ENCODE results near the gene FRZB. TPM values are rescaled to one million over a fixed set of nuclear protein-coding genes. Genes with fewer than 3 reads are reported as not detected.

Gene FRZB
- total RNA-seq, 1 experiment from 2014 or later, result 0.08 TPM

DNA sequence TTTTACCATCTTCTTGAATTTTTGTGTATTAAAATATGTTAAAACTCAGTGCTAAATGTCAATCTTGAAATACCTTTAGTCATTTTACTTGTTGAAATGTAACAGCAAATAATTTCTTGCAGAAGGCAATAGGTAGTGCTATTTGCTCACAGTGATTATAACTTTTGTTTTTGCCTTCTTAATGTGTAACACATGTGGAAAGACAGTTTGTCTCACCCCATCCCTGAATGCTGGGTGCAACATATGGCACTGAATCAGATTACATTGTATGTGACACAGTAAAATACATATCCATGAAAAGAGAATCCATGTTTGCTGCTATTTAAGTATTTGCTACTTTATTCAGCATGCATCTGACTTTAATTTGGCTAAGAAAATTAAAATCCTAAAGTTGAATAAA is 35.3 kb downstream of the FRZB start:
- CTCF ChIA-PET, result no interaction called here
- BruUV-seq (replicated peaks), result no TSS peak
- no peak for ATAC-seq

DNA sequence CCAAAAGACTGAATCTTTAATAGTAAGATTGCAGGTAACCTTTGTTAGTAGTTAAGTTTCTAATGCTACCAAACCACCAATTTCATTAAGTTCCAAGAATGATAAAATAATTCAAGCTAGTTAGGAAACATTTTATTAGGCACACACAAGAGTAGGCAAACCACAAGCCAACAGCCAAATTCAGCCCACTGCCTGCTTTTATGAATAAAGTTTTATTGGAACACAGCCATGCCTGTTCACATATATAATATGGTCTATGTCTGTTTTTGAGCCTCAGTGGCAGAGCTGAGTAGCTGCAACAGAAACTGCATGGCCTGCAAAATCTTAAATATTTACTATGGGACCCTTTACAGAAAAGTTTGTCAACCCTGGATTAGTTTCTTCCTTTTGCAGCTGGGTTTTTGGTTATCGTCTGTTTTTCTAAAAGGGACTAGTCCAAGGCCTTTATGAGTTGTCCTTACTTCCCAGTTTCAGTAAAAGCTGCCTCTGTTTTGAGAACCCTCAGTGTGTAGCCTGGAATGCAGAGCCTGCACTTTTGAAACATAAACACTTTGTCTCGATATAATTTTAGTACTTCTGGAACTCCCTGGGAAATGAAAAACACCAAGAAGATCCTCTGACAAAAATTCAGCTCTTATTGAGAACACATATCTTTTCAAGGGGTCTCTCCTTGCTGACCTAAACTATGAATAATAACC is 39.1 kb downstream of the FRZB start:
- Histone ChIP-seq H3K27ac (ENCODE audit: low read length) (no peak overlapping the region), H3K27me3 (ENCODE audit: control insufficient read depth, insufficient read depth, low read length) (peaks cover 4% of the 10 kb centered on the region), H3K4me1 (ENCODE audit: control insufficient read depth, insufficient read depth, low read length) (no peaks in the 10 kb centered on the region), H3K4me3 (ENCODE audit: low read depth in 2 of 2, low read length in 2 of 2) (no peak overlapping the region), H3K9me3 (ENCODE audit: control insufficient read depth, insufficient read depth, low read depth, low read length) (no peaks in the 10 kb centered on the region), H3K36me3 (ENCODE audit: control insufficient read depth, insufficient read depth, low read length) (no peaks in the 10 kb centered on the region)
- intact Hi-C loops (cut with micrococcal nuclease; ENCODE audit: unreplicated experiment), result no loop called here
- ChIA-PET POLR2A (no interaction called here), CTCF (no interaction called here)
- TF ChIP-seq, protein P1, sequence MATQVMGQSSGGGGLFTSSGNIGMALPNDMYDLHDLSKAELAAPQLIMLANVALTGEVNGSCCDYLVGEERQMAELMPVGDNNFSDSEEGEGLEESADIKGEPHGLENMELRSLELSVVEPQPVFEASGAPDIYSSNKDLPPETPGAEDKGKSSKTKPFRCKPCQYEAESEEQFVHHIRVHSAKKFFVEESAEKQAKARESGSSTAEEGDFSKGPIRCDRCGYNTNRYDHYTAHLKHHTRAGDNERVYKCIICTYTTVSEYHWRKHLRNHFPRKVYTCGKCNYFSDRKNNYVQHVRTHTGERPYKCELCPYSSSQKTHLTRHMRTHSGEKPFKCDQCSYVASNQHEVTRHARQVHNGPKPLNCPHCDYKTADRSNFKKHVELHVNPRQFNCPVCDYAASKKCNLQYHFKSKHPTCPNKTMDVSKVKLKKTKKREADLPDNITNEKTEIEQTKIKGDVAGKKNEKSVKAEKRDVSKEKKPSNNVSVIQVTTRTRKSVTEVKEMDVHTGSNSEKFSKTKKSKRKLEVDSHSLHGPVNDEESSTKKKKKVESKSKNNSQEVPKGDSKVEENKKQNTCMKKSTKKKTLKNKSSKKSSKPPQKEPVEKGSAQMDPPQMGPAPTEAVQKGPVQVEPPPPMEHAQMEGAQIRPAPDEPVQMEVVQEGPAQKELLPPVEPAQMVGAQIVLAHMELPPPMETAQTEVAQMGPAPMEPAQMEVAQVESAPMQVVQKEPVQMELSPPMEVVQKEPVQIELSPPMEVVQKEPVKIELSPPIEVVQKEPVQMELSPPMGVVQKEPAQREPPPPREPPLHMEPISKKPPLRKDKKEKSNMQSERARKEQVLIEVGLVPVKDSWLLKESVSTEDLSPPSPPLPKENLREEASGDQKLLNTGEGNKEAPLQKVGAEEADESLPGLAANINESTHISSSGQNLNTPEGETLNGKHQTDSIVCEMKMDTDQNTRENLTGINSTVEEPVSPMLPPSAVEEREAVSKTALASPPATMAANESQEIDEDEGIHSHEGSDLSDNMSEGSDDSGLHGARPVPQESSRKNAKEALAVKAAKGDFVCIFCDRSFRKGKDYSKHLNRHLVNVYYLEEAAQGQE (IDR thresholded peaks at IDR 0.05; ENCODE audit: insufficient read depth in 1 of 2, low read depth in 2 of 2, low read length in 1 of 2), result no peak
- TF ChIP-seq SIN3A (IDR thresholded peaks at IDR 0.05; ENCODE audit: borderline replicate concordance, insufficient read depth, low read depth, low read length), result no peak
- TF ChIP-seq TCF7L2 (IDR thresholded peaks at IDR 0.05; ENCODE audit: low read depth, low read length), result no peak
- TF ChIP-seq, protein P2, sequence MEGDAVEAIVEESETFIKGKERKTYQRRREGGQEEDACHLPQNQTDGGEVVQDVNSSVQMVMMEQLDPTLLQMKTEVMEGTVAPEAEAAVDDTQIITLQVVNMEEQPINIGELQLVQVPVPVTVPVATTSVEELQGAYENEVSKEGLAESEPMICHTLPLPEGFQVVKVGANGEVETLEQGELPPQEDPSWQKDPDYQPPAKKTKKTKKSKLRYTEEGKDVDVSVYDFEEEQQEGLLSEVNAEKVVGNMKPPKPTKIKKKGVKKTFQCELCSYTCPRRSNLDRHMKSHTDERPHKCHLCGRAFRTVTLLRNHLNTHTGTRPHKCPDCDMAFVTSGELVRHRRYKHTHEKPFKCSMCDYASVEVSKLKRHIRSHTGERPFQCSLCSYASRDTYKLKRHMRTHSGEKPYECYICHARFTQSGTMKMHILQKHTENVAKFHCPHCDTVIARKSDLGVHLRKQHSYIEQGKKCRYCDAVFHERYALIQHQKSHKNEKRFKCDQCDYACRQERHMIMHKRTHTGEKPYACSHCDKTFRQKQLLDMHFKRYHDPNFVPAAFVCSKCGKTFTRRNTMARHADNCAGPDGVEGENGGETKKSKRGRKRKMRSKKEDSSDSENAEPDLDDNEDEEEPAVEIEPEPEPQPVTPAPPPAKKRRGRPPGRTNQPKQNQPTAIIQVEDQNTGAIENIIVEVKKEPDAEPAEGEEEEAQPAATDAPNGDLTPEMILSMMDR (IDR thresholded peaks at IDR 0.05), result no peak
- TF ChIP-seq POLR2AphosphoS5 (IDR thresholded peaks at IDR 0.05; ENCODE audit: low read depth, low read length), result no peak
- DNase-seq (ENCODE audit: low read depth, low spot score) (no peak), ATAC-seq (no peak)
- no TSS peak for BruUV-seq (replicated peaks)
- in situ Hi-C loops (cut with HindIII; ENCODE audit: low pct_unique_long_range_greater_than_20kb, low sequenced_read_pairs), result no loop called here

More for the DNA sequence above, 35.3 kb downstream of the FRZB start:
- H3K4me3 ChIP-seq (ENCODE audit: low read depth in 2 of 2, low read length in 2 of 2), result no peak overlapping the region
- no peaks in the 10 kb centered on the region for H3K9me3 ChIP-seq (ENCODE audit: control insufficient read depth, insufficient read depth, low read depth, low read length)
- H3K27me3 ChIP-seq (ENCODE audit: control insufficient read depth, insufficient read depth, low read length), result peaks cover 13% of the 10 kb centered on the region; the same call in 1 of the 2 replicates
- H3K27ac ChIP-seq (ENCODE audit: low read length), result no peak overlapping the region
- POLR2A ChIA-PET, result no interaction called here
- DNase-seq (ENCODE audit: low read depth, low spot score), result no peak
- intact Hi-C loops (cut with micrococcal nuclease; ENCODE audit: unreplicated experiment) (no loop called here), in situ Hi-C loops (cut with HindIII; ENCODE audit: low pct_unique_long_range_greater_than_20kb, low sequenced_read_pairs) (no loop called here)
- H3K4me1 ChIP-seq (ENCODE audit: control insufficient read depth, insufficient read depth, low read length), result no peaks in the 10 kb centered on the region
- H3K36me3 ChIP-seq (ENCODE audit: control insufficient read depth, insufficient read depth, low read length), result no peaks in the 10 kb centered on the region
- TF ChIP-seq, protein P1 (IDR thresholded peaks at IDR 0.05; ENCODE audit: insufficient read depth in 1 of 2, low read depth in 2 of 2, low read length in 1 of 2), result no peak
- no peak for TF ChIP-seq SIN3A (IDR thresholded peaks at IDR 0.05; ENCODE audit: borderline replicate concordance, insufficient read depth, low read depth, low read length)
- no peak for TF ChIP-seq POLR2AphosphoS5 (IDR thresholded peaks at IDR 0.05; ENCODE audit: low read depth, low read length)
- no peak for TF ChIP-seq TCF7L2 (IDR thresholded peaks at IDR 0.05; ENCODE audit: low read depth, low read length)
- TF ChIP-seq, protein P2 (IDR thresholded peaks at IDR 0.05), result no peak

Measured in Panc1 (cell line).